ENCODE measurements around the gene QPCTL. TPM values are rescaled to one million over a fixed set of nuclear protein-coding genes. Genes with fewer than 3 reads are reported as not detected.

QPCTL gene
- total RNA-seq, 1 donor from 2014 or later, result 21.8 TPM

DNA sequence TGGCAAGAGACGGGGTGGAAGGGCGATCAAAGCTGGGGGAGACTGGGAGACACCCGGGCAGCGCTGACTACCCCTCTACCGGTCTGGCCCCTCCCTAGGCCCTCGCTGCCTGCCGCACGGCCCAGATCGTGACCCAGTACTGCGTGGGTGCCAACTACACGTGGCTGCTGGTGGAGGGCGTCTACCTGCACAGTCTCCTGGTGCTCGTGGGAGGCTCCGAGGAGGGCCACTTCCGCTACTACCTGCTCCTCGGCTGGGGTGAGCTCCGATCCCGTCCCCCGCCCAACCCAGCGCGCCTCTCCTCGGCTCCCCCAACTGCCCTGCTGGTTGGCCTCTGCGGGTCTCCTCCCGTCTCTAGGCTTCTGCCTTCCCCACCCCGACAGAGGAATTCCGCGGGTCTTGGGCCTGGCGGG lies 15.6 kb upstream of the QPCTL start:
- H3K36me3 Mint-ChIP-seq (ENCODE audit: low read depth, unreplicated experiment), result peaks cover 7% of the 10 kb centered on the region
- peak overlapping the region; percentile 73 for H3K4me3 Mint-ChIP-seq (ENCODE audit: unreplicated experiment)
- no peaks in the 10 kb centered on the region for H3K9me3 Mint-ChIP-seq (ENCODE audit: unreplicated experiment)
- H3K4me1 Mint-ChIP-seq (ENCODE audit: low read depth, unreplicated experiment), result peaks cover 2% of the 10 kb centered on the region
- no peaks in the 10 kb centered on the region for H3K36me3 ChIP-seq (ENCODE audit: insufficient read depth, low read length)
- no peaks in the 10 kb centered on the region for H3K79me2 ChIP-seq (ENCODE audit: insufficient read depth, low read length)
- no peak for FAIRE-seq
- no peak for TF ChIP-seq EZH2 (IDR thresholded peaks at IDR 0.05; ENCODE audit: insufficient read depth, low read length)
- TF ChIP-seq, protein P1, sequence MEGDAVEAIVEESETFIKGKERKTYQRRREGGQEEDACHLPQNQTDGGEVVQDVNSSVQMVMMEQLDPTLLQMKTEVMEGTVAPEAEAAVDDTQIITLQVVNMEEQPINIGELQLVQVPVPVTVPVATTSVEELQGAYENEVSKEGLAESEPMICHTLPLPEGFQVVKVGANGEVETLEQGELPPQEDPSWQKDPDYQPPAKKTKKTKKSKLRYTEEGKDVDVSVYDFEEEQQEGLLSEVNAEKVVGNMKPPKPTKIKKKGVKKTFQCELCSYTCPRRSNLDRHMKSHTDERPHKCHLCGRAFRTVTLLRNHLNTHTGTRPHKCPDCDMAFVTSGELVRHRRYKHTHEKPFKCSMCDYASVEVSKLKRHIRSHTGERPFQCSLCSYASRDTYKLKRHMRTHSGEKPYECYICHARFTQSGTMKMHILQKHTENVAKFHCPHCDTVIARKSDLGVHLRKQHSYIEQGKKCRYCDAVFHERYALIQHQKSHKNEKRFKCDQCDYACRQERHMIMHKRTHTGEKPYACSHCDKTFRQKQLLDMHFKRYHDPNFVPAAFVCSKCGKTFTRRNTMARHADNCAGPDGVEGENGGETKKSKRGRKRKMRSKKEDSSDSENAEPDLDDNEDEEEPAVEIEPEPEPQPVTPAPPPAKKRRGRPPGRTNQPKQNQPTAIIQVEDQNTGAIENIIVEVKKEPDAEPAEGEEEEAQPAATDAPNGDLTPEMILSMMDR (IDR thresholded peaks at IDR 0.05; ENCODE audit: insufficient read depth, low read depth, low read length), result no peak
- peaks cover 9% of the 10 kb centered on the region for H3K27me3 ChIP-seq (ENCODE audit: insufficient read depth, low read length)
- H2AFZ ChIP-seq (ENCODE audit: low read depth, low read length), result peak overlapping the region; percentile 63
- H3K27ac ChIP-seq (ENCODE audit: low read depth, low read length), result no peak overlapping the region
- H3K9me3 ChIP-seq (ENCODE audit: insufficient read depth, low read depth, low read length), result no peaks in the 10 kb centered on the region
- peaks cover 9% of the 10 kb centered on the region for H3K27me3 Mint-ChIP-seq (ENCODE audit: low read depth, unreplicated experiment)
- H3K4me2 ChIP-seq (ENCODE audit: low read length), result peak overlapping the region; percentile 80
- no peak overlapping the region for H3K4me3 ChIP-seq (ENCODE audit: insufficient read depth, low read depth, low read length)
- no peak overlapping the region for H3K27ac Mint-ChIP-seq (ENCODE audit: unreplicated experiment)
- no peak for DNase-seq (ENCODE audit: low read depth)
- peaks cover 8% of the 10 kb centered on the region for H3K4me1 ChIP-seq (ENCODE audit: insufficient read depth, low read length)
- H4K20me1 ChIP-seq (ENCODE audit: insufficient read depth, low read length), result no peaks in the 10 kb centered on the region
- no peak overlapping the region for H3K9ac ChIP-seq (ENCODE audit: low read length)

DNA sequence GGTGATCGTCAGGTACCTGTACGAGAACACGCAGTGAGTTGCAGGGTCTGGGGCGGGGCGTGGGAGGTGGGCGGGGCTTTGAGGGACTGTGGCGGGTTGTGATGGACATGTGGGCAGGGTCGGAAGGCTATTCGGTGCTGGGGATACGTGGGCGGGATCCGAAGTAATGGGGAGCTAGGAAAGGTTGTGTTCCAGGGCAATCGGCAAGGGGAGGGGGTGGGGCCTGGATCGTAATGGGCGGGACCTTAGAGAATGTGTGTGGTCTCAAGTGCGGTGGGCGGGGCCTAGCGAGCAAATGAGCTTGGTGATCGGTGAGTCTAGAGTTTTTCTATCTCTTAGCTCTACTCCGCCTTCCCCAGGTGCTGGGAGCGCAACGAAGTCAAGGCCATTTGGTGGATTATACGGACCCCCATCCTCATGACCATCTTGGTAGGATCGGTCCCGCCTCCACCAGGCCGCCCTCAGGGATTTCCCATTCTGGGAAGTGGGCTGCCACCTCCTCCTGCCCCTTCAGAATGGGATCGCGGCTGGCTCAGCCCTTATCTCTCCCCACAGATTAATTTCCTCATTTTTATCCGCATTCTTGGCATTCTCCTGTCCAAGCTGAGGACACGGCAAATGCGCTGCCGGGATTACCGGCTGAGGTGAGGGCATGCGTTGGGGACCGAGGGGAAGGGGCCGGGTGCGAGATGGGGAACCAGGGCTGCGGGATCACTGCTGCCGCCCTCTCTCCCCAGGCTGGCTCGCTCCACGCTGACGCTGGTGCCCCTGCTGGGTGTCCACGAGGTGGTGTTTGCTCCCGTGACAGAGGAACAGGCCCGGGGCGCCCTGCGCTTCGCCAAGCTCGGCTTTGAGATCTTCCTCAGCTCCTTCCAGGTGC lies 14.9 kb upstream of the QPCTL start:
- Histone ChIP-seq H2AFZ (ENCODE audit: low read depth, low read length) (peak overlapping the region; percentile 69), H3K36me3 (ENCODE audit: insufficient read depth, low read length) (no peaks in the 10 kb centered on the region), H3K9ac (ENCODE audit: low read length) (peak overlapping the region; percentile 23), H3K4me3 (ENCODE audit: insufficient read depth, low read depth, low read length) (peak overlapping the region; percentile 28), H3K4me2 (ENCODE audit: low read length) (peak overlapping the region; percentile 80), H3K79me2 (ENCODE audit: insufficient read depth, low read length) (no peaks in the 10 kb centered on the region), H3K9me3 (ENCODE audit: insufficient read depth, low read depth, low read length) (no peaks in the 10 kb centered on the region), H4K20me1 (ENCODE audit: insufficient read depth, low read length) (no peaks in the 10 kb centered on the region), H3K27ac (ENCODE audit: low read depth, low read length) (no peak overlapping the region), H3K27me3 (ENCODE audit: insufficient read depth, low read length) (peaks cover 9% of the 10 kb centered on the region), H3K4me1 (ENCODE audit: insufficient read depth, low read length) (peaks cover 8% of the 10 kb centered on the region)
- Mint-ChIP-seq H3K4me3 (ENCODE audit: unreplicated experiment) (peak overlapping the region; percentile 71), H3K36me3 (ENCODE audit: low read depth, unreplicated experiment) (peaks cover 7% of the 10 kb centered on the region), H3K9me3 (ENCODE audit: unreplicated experiment) (no peaks in the 10 kb centered on the region), H3K4me1 (ENCODE audit: low read depth, unreplicated experiment) (peaks cover 2% of the 10 kb centered on the region), H3K27ac (ENCODE audit: unreplicated experiment) (no peak overlapping the region), H3K27me3 (ENCODE audit: low read depth, unreplicated experiment) (peaks cover 9% of the 10 kb centered on the region)
- DNase-seq (ENCODE audit: low read depth), result peak; percentile 55
- peak; percentile 41 for TF ChIP-seq EZH2 (IDR thresholded peaks at IDR 0.05; ENCODE audit: insufficient read depth, low read length)
- TF ChIP-seq, protein P1 (IDR thresholded peaks at IDR 0.05; ENCODE audit: insufficient read depth, low read depth, low read length), result no peak
- FAIRE-seq, result no peak
